ENCODE results near the gene ANO10. TPM values are rescaled to one million over a fixed set of nuclear protein-coding genes. Genes with fewer than 3 reads are reported as not detected.
"Not testable (repeated sequence)": the region's sequence is repeated elsewhere in the genome, so short reads cannot be mapped to it uniquely, and the experiment has no call there.

Gene ANO10
- total RNA-seq, 4 donors from 2014 or later: 26.7 to 33.9 (median 28.7) TPM

GRCh38 chr3:43597961-43598360, 23.9 kb downstream of the ANO10 start:
- H3K27ac ChIP-seq: no peak overlapping the region
- H3K9me3 ChIP-seq: no peaks in the 10 kb centered on the region
- no peak for DNase-seq
- no peaks in the 10 kb centered on the region for H3K4me1 ChIP-seq
- no peaks in the 10 kb centered on the region for H3K27me3 ChIP-seq
- peaks cover 0 to 2% of the 10 kb centered on the region in 2 donors for H3K36me3 ChIP-seq
- intact Hi-C loops (cut with DNase I): no loop called here
- TF ChIP-seq POLR2A (IDR thresholded peaks at IDR 0.05): no peak
- H3K4me3 ChIP-seq (replicated peaks in 1 of 3): no peak overlapping the region

GRCh38 chr3:43596178-43596577, 25.6 kb downstream of the ANO10 start:
- 94 to 100% methylated on average over 3 of the region's 3 CpGs for WGBS, 2 donors
- H3K27me3 ChIP-seq; H3K4me1 ChIP-seq; intact Hi-C loops (cut with DNase I); H3K27ac ChIP-seq; H3K4me3 ChIP-seq (replicated peaks in 1 of 3); H3K36me3 ChIP-seq; DNase-seq; H3K9me3 ChIP-seq: not testable (repeated sequence)

- H3K4me1 ChIP-seq; H3K27me3 ChIP-seq; DNase-seq; H3K27ac ChIP-seq; H3K36me3 ChIP-seq; H3K4me3 ChIP-seq (replicated peaks in 1 of 3); intact Hi-C loops (cut with DNase I); H3K9me3 ChIP-seq: not testable (repeated sequence)
- 94 to 97% methylated on average over 3 of the region's 3 CpGs for WGBS, 2 donors
These were observed 26.5 kb downstream of the ANO10 start for GRCh38 chr3:43595280-43595679.

- H3K36me3 ChIP-seq; DNase-seq; H3K4me1 ChIP-seq; intact Hi-C loops (cut with DNase I); H3K27ac ChIP-seq; H3K9me3 ChIP-seq; H3K27me3 ChIP-seq; H3K4me3 ChIP-seq (replicated peaks in 1 of 3): not testable (repeated sequence)
- WGBS, 2 donors: 97 to 100% methylated on average over 4 of the region's 4 CpGs
These were observed 28.2 kb downstream of the ANO10 start for GRCh38 chr3:43593588-43593987.

GRCh38 chr3:43591866-43592265, 29.9 kb downstream of the ANO10 start:
- H3K9me3 ChIP-seq; H3K36me3 ChIP-seq; DNase-seq; H3K27ac ChIP-seq; H3K27me3 ChIP-seq; H3K4me3 ChIP-seq (replicated peaks in 1 of 3); H3K4me1 ChIP-seq; intact Hi-C loops (cut with DNase I): not testable (repeated sequence)
- 91 to 96% methylated on average over 10 of the region's 10 CpGs for WGBS, 2 donors

GRCh38 chr3:43587303-43587702, 34.5 kb downstream of the ANO10 start:
- H3K27ac ChIP-seq: no peak overlapping the region
- no peak overlapping the region for H3K4me3 ChIP-seq (replicated peaks in 1 of 3)
- intact Hi-C loops (cut with DNase I): no loop called here
- no peaks in the 10 kb centered on the region for H3K4me1 ChIP-seq
- no peaks in the 10 kb centered on the region for H3K27me3 ChIP-seq
- H3K36me3 ChIP-seq: no peaks in the 10 kb centered on the region
- no peak for DNase-seq
- TF ChIP-seq CTCF (IDR thresholded peaks at IDR 0.05) (no peak), POLR2A (IDR thresholded peaks at IDR 0.05) (no peak)
- WGBS, 2 donors: 89 to 94% methylated on average over 3 of the region's 3 CpGs
- no peaks in the 10 kb centered on the region for H3K9me3 ChIP-seq

- intact Hi-C loops (cut with DNase I): no loop called here
- no peak for TF ChIP-seq CTCF (IDR thresholded peaks at IDR 0.05)
- TF ChIP-seq POLR2A (IDR thresholded peaks at IDR 0.05): no peak
- DNase-seq: no peak
- Histone ChIP-seq H3K4me1 (peaks cover 0 to 3% of the 10 kb centered on the region in 2 donors), H3K36me3 (no peaks in the 10 kb centered on the region), H3K27me3 (no peaks in the 10 kb centered on the region), H3K27ac (no peak overlapping the region), H3K9me3 (no peaks in the 10 kb centered on the region), H3K4me3 (replicated peaks in 1 of 3) (no peak overlapping the region)
- WGBS, 2 donors: 95 to 98% methylated on average over 14 of the region's 14 CpGs
These were observed 37.6 kb downstream of the ANO10 start for GRCh38 chr3:43584043-43584826.

Data from thyroid gland (tissue), 4 donors.